GM21619 (cell line): Measurements from ENCODE around the gene RHOF.
"Not testable (repeated sequence)": the region's sequence is repeated elsewhere in the genome, so short reads cannot be mapped to it uniquely, and the experiment has no call there.

ENCODE experiments used
- ATAC-seq: cut with Tn5 transposase; IDR thresholded peaks from one replicate; pipeline ENCODE4 v1.9.1; 2021; ENCODE audit not compliant: unreplicated experiment

The RHOF gene

GRCh38 chr12:121776190-121777098, 17.0 kb downstream of the RHOF start:
- no peak for ATAC-seq

- no peak for ATAC-seq
These were observed 18.0 kb downstream of the RHOF start for GRCh38 chr12:121775501-121775900.

- ATAC-seq = no peak
These were observed 18.5 kb downstream of the RHOF start for GRCh38 chr12:121774968-121775474.

GRCh38 chr12:121773011-121773777, 20.3 kb downstream of the RHOF start:
- peak; percentile 77 for ATAC-seq

GRCh38 chr12:121770813-121771625, 22.5 kb downstream of the RHOF start:
- no peak for ATAC-seq

- no peak for ATAC-seq
These were observed 23.1 kb downstream of the RHOF start for GRCh38 chr12:121770388-121770787.

GRCh38 chr12:121769831-121770301, 23.6 kb downstream of the RHOF start:
- no peak for ATAC-seq

GRCh38 chr12:121769297-121769830, 24.1 kb downstream of the RHOF start:
- no peak for ATAC-seq

- ATAC-seq = no peak
These were observed 25.9 kb downstream of the RHOF start for GRCh38 chr12:121767525-121768016.

- ATAC-seq = no peak
These were observed 27.0 kb downstream of the RHOF start for GRCh38 chr12:121766290-121767039.

GRCh38 chr12:121765573-121765972, 27.9 kb downstream of the RHOF start:
- ATAC-seq = no peak

GRCh38 chr12:121764808-121765207, 28.7 kb downstream of the RHOF start:
- ATAC-seq = no peak

GRCh38 chr12:121762269-121762668, 31.2 kb downstream of the RHOF start:
- no peak for ATAC-seq

- ATAC-seq = not testable (repeated sequence)
These were observed 35.0 kb downstream of the RHOF start for GRCh38 chr12:121758536-121758935.

- ATAC-seq = no peak
These were observed 37.9 kb downstream of the RHOF start for GRCh38 chr12:121755591-121755990.

GRCh38 chr12:121754836-121755235, 38.7 kb downstream of the RHOF start:
- ATAC-seq = no peak

GRCh38 chr12:121753844-121754264, 39.6 kb downstream of the RHOF start:
- no peak for ATAC-seq

GRCh38 chr12:121751749-121752351, 41.6 kb downstream of the RHOF start:
- ATAC-seq = no peak

- ATAC-seq = no peak
These were observed 42.5 kb downstream of the RHOF start for GRCh38 chr12:121751034-121751433.
